ENCODE measurements around the gene HENMT1.

HENMT1 gene

DNA sequence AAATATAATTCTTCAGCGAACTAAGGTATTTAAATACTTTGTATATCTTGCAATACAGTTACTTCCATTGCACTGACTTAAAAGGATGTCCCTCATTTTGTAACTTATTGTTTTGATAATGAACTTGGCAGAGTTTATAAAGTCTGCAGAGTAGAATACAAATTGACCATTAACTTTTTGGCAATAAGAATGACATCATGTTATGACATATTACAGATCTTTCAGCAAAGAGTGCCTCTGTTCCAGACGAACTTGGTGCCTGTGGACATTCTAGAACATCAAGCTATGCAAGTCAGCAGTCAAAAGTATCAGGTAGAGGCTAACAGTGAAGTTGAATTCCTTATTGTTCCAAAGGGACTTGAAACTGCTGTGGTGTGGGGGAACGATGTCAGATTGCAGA, 32.9 kb downstream of the HENMT1 start:
- DNase-seq (ENCODE audit: low spot score): no peak

DNA sequence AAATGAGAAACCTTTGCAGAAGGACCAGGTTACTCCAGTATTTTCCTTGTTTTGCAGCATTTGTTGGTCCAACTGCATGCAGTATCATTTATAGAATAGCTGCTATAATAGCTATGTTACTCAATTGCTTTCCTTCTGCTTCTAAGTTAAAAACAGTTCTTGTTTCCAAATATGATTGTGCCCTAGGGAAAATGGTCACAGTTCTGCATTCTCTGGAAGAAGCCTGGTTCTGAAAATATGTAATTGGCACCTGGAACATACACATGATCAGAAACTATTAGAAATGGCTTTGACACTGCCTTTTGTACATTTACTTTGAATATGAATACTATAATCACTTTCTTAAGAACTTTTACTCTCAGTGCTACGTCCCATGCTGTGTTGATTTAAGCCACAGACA, 33.6 kb downstream of the HENMT1 start:
- DNase-seq (ENCODE audit: low spot score): no peak

DNA sequence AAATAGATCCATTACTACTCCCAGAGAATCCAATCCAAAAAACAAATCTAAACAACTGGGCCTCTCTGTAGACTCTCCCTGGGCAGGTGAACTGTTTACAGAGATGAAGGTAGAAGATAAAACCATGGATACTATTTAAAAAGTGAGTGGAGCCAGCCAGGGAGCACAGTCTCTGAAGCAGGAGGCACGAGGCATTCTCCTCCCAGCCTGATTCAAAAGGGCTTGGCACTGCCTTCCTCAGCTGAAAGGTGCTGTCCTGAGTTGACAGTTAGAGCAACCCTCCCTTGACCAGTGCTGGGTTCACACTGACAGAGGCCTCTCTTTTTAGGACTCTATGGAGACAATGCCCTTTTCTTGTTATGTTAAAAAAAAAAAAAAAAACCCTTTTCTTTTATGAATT, 36.8 kb downstream of the HENMT1 start:
- no peak for DNase-seq (ENCODE audit: low spot score)

DNA sequence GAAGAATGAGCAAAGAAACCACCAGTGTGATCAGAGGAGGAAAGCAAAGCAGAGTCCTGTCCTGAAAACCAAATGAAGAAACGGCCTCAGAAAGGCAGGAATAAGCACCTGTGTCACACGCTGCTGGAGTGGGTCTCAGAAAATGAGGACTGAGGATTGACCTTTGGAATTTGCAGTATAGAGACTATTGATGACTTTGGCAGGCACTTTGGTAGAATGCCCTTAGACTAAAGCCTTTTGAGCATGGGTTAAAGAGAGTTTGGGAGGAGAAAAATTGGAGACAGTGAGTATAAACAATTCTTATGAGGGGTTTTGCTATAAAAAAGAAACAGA, 43.2 kb downstream of the HENMT1 start:
- no peak for DNase-seq (ENCODE audit: low spot score)

DNA sequence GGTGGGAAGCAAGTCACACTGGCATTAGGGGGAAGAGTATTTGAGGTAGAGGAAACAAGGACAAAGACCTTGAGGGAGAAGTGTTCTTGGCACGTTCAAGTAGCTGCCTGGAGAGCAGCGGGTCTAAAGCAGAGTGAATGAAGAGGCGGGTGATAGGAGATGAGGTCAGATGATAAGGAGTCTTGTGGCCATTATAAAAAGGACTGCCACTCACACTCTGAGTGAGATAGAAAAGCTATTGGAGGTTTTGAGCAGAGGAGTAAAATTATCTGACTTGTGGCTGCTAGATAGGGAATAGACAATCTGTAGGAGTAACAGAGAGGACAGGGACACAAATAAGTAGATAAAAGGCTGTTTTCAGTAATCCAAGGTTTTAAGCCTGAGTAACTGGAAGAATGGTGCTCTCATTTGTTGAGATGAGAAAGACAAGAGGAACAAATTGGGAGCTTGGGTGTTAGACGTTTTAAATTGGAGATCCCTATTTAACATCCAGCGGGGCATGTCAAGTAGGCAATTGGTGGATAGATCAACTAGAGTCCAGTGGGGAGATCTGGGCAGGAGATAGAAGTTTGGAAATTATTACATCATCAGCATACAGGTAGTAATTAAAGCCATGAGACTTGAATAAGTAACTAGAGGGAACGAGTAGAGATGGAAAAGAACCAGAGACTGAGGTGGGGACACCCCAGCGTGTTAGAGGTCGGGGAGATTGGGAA, 43.7 kb downstream of the HENMT1 start:
- DNase-seq (ENCODE audit: low spot score): no peak

DNA sequence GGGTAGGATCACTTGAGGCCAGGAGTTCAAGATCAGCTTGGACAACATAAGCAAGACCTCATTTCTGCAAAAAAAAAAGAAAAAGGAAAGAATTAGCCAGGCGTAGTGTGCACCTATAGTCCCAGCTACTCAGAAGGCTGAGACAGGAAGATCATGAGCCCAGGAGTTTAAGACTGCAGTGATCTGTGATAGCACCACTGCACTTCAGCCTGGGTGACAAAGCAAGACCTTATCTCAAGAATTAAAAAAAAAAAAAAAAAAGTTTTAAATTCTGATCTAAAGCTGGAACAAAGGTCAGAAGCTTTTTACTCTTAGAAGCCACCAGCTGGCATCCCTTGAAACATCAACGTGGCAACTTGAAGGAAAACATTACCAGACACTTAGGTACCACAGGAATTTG, 45.3 kb downstream of the HENMT1 start:
- DNase-seq (ENCODE audit: low spot score): no peak

DNA sequence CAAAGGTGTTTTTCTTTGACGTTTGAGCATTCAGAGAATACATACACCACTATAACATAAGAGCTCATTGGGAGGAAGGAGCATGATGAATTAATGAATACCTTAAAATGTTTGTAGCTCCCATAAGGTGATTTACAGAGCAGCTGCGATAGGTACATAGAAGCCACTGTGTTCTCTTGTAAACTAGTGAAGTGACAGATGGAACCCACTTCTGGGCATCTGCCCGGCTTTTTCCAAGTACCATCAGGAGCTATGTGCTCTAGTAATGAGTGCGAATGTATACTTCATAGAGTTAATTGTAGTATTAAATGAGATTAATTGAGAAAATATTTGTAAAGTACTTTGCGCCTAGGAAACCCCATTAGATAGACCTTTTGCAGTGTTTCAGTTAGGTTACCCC, 48.4 kb downstream of the HENMT1 start:
- DNase-seq (ENCODE audit: low spot score): no peak

DNA sequence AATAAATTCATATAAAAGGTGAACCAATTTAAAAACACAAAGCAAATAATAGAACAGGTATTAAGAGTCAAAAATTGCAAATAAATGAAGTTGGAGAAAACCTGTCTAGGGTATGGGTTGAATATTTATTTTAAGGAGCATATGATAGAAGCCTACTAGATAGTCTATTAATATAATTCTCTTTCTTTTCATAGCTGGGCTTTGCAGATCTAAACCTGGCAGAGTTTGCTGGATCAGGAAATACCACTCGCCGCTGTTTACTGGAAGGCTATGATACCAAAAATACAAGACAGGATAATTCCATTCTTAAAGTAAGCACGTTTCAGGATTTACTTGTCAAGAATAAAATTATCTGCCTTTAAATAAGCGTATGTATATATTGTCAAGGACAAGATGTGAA, 48.9 kb downstream of the HENMT1 start:
- no peak for DNase-seq (ENCODE audit: low spot score)

DNA sequence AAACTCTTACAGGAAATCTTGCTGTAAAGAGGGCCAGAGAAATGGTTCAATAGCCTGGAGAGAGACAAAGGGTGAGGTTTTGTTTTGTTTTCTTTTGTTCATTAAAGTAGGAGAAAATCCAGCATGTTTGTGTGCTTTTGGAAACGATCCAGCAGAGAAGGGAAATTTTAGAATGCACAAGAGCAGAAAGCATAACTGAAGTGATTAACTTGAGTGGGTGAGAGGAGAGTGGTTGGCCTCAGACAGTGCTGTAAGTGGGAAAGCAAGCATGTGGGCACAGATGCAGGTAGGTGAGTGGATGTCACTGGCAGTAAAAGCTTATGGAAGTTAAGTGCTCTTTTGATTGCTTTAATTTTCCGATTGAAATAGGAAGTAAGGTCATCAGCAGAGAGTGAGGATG, 50.8 kb downstream of the HENMT1 start:
- DNase-seq (ENCODE audit: low spot score): no peak

DNA sequence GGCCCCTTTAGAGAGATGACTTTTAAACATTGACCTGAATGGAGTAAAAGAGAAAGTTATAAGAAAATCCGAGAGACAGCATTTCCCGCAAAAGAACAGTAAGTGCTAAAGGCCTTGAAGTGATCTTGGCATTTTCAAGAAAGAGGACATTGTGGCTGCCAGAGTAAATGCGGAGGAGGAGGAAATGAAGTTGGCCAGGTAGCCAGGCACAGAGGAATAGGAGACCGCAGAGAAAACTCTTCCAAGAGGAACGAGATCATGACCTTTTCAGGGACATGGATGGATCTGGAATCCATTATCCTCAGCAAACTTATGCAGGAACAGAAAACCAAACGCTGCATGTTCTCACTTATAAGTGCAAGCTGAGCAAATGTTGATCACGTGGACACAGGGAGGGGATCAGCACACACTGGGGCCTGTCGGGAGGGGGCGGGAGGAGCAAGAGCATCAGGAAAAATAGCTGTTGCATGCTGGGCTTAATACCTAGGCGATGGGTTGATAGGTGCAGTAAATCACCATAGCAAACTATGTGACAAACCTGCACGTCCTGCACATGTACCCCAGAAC, 51.3 kb downstream of the HENMT1 start:
- no peak for DNase-seq (ENCODE audit: low spot score)

DNA sequence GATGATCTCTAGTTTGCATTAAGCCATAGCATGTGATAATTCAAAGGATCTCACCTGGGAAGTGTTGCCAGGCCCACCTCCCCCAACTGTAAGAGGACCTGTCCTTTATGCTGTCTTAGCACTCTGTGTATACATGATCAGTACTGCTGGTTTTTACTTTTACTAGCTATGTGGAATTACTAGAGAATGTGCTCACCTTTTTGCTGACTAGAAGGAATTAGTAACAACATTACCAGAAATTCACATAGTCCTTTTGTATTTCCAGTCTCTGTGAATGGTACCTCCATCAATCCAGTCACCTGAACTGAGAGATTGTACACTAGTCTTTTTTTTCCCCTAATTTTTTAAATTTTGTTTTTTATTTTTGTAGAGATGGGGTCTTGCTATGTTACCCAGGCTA, 54.4 kb downstream of the HENMT1 start:
- no peak for DNase-seq (ENCODE audit: low spot score)

DNA sequence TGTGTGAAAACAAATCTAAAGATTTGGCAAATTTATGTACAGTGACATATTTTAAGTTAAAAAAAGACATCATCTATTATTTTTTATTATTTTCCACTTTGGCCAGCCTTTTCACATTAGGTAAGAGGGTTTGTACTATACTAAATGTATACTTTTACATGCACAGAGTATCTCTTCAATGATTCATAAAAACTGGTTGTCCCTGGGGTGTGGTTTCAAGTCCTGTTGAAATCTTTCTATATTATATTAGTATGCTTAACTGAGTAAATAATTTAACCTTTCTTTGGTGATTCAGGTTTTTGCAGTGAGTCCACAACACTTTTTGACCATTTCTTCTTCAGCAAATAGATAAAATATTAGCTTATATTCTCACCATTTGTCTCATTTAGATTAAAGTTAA, 55.3 kb downstream of the HENMT1 start:
- DNase-seq (ENCODE audit: low spot score): no peak

DNA sequence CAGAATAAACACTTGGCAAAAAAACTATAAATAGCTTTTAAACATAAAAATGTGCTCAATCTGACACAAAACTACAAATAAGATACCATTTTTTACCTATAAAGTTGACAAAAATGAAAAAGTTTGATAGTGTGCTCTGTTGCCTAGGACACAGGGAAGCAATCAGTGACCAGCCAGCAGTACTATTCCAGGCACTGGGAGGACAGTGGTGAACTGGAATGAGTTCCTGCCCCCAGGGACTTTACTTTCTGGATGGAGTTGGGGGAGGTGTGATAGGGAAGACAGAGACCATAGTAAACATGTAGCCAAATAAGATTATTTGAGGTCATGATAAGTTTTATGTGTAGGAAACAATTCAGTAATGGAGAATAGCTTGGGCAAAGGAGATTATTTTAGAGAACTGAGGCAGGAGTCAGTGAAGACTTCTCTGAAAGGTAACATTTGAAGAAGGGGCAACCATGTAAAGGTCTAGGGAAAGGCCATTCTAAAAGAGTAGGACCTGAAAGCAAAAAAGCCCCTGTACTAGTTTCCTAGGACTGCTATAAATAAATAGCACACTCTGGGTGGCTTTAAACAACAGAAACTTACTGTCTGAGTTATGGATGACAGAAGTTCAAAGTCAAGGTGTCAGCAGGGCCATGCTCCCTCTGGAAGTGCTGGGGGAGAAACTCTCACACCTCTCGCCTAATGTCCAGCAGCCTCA, 59.0 kb downstream of the HENMT1 start:
- no peak for DNase-seq (ENCODE audit: low spot score)

DNA sequence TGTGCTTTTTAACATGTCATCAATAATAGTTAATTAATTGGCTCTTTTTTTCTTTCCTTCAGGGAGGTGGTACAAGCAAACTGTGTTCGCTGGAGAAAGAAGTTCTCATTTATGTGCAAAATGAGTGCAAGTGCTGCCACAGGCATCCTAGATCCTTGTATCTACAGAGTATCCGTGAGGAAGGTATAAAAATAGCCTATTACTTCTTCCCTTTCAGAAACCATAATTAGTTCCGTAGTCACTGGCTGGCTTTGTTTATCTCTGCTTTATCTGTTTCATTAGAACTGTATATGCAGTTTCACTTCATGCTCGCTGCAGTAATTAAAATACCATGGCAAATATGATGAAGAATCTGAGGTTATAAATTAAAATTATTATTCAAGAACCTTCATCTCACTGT, 60.4 kb downstream of the HENMT1 start:
- no peak for DNase-seq (ENCODE audit: low spot score)

DNA sequence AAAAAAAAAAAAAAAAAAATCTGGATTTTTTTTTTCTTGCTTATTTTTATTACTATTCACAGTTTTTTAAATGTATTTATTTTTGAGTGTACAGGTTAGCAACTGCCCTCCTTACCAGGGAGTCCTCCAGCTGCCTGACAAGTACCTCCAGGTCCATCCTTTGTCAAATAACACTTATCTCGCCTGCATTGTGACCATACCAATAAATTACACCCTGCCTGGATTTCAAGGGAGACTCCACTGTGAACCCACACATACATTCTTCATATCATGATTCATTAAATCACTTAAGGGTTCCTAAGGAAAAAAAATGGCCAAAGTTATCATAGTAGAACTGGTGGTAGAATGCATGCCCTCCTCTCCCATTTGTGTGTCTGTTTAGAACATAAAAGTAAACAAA, 62.6 kb downstream of the HENMT1 start:
- DNase-seq (ENCODE audit: low spot score): no peak
